Lower leg skin (tissue), 3 donors: ENCODE measurements around the gene TNN.

Experiments used
- CTCF ChIP-seq, 3 donors: fragments of 450-650 bp; IDR thresholded peaks; one replicate each; pipeline ENCODE4 v1.5.1; 2016; ENCODE audit warnings: antibody characterized with exemption in 3 of 3, mild to moderate bottlenecking in 3 of 3, moderate library complexity in 2 of 3
- POLR2A ChIP-seq, 2 donors: fragments of 450-650 bp; IDR thresholded peaks; one replicate each; pipeline ENCODE4 v1.6.1; 2016 to 2017; ENCODE audit warnings: antibody characterized with exemption in 2 of 2, mild to moderate bottlenecking in 1 of 2, moderate library complexity in 1 of 2

DNA sequence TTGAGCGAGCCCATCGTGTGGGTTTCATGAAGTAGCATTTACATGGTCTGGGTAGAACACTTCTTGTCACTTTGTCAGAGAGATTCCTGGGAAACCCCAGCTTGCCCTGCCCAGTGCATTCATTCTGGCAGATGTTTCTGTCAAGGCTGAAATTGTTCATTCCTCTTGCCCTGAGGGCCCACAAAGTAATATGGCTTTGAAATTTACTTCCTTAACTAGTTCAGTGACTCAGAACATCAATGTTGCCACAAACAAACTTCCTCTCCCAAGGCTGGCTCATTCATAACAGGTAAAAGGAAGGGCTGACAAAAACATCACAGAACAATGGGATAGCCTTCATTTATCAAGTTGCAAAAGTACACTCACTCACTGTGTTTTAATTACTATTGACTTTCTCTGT, 129.9 kb downstream of the TNN start:
- TF ChIP-seq CTCF (IDR thresholded peaks at IDR 0.05), result no peak
- no peak for TF ChIP-seq POLR2A (IDR thresholded peaks at IDR 0.05)
